ENCODE measurements around the gene RHEBL1.

The RHEBL1 gene

DNA sequence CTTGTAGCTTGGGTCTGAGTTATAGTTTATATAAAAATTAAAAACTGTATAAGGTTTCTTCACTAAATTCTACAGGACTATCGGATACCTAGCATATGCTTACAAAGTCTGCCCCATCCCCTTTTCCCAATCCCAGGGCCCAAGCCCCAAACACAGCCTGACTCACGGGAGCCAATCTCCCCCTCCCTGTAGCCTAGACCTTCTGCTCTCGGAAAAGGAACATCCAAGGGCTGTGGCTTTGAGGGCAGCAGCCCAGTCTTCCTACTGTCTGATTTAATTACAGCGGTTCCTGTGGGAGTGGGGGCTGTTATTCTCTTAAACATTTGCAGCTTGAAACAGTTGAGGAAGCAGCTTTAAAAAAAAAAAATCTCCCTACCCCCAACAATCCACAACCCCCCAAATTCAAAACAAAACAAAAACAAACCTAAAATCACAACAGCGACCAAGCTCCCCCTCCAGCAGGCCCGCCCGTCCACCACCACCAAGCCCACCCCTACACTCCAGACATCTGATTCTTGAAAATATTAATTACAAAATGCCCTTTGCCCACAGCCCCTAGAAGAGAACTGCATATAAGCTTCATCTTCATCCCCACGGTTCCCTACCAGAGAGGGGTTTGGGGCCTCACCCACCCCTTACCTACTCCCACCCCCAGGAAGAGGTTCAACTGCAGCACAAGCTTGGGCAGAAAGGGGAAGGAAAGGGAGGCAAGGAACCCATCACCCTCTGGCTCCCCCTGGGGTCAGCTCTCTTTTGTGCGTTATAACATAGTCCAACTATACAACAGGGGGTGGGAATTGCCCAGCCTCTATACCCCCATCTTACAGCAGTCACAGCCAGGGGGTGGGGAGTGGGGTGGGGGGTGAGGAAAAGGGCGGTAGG is 50.1 kb downstream of the RHEBL1 start:
- H3K4me3 ChIP-seq (ENCODE audit: low read depth, low read length), result no peak overlapping the region; the same call in 1 of the 2 replicates
- DNase-seq (ENCODE audit: low read depth), result peak; percentile 22
- TF ChIP-seq, protein P1, sequence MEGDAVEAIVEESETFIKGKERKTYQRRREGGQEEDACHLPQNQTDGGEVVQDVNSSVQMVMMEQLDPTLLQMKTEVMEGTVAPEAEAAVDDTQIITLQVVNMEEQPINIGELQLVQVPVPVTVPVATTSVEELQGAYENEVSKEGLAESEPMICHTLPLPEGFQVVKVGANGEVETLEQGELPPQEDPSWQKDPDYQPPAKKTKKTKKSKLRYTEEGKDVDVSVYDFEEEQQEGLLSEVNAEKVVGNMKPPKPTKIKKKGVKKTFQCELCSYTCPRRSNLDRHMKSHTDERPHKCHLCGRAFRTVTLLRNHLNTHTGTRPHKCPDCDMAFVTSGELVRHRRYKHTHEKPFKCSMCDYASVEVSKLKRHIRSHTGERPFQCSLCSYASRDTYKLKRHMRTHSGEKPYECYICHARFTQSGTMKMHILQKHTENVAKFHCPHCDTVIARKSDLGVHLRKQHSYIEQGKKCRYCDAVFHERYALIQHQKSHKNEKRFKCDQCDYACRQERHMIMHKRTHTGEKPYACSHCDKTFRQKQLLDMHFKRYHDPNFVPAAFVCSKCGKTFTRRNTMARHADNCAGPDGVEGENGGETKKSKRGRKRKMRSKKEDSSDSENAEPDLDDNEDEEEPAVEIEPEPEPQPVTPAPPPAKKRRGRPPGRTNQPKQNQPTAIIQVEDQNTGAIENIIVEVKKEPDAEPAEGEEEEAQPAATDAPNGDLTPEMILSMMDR (IDR thresholded peaks at IDR 0.05; ENCODE audit: low read depth, low read length, missing control alignments), result peak; percentile 64

GRCh38 chr12:49019120-49019430 is 50.7 kb downstream of the RHEBL1 start:
- no peak for DNase-seq (ENCODE audit: low read depth)

GRCh38 chr12:49018261-49019119 is 51.3 kb downstream of the RHEBL1 start, which contains the start of gene PRKAG1:
Gene PRKAG1 (minus strand): TSS chr12:49018776. CDS start chr12:49018740, 36 bp downstream.
- DNase-seq (ENCODE audit: low read depth), result peak; percentile 91
- H3K4me3 ChIP-seq (ENCODE audit: low read depth, low read length), result peak within 1 kb of the TSS; percentile 85
- TF ChIP-seq, protein P1 (IDR thresholded peaks at IDR 0.05; ENCODE audit: low read depth, low read length, missing control alignments), result peak; percentile 49

More at GRCh38 chr12:49019120-49019430, 50.7 kb downstream of the RHEBL1 start:
- TF ChIP-seq, protein P1 (IDR thresholded peaks at IDR 0.05; ENCODE audit: low read depth, low read length, missing control alignments), result no peak
- peak overlapping the region; percentile 85 for H3K4me3 ChIP-seq (ENCODE audit: low read depth, low read length)

DNA sequence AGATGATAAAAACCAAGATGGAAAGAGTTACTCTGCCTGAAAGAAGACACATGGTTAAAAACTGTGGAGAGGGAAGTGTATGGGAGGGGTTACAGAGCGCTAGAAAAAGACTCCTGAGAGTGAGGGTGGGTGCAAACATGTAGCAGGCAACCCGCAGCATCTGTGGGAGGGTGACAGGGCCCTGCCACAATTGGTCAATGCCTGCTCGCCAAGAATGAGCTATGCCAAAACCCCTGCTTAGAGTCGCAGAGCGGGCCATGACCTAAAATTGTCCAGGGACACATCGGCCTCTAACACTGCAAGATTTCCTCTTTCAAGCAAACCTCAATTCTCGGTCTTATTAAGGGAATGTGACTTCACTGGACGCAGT is 51.9 kb downstream of the RHEBL1 start:
- peak overlapping the region; percentile 85 for H3K4me3 ChIP-seq (ENCODE audit: low read depth, low read length)
- DNase-seq (ENCODE audit: low read depth), result no peak
- TF ChIP-seq, protein P1 (IDR thresholded peaks at IDR 0.05; ENCODE audit: low read depth, low read length, missing control alignments), result peak; percentile 4

- DNase-seq (ENCODE audit: low read depth), result no peak
- TF ChIP-seq, protein P1 (IDR thresholded peaks at IDR 0.05; ENCODE audit: low read depth, low read length, missing control alignments), result no peak
- no peak overlapping the region for H3K4me3 ChIP-seq (ENCODE audit: low read depth, low read length)
Observed at GRCh38 chr12:49015196-49015595, 54.6 kb downstream of the RHEBL1 start.

Measured in GM12864 (cell line).